Prostate gland (tissue), 2 donors: ENCODE results near the gene WSB1. TPM values are rescaled to one million over a fixed set of nuclear protein-coding genes. Genes with fewer than 3 reads are reported as not detected.

Experiments used
- DNase-seq: peaks from one replicate; pipeline ENCODE4 v3.0.0-alpha.2; 2019; ENCODE audit warnings: low spot score
- H3K27ac ChIP-seq, 2 donors: fragments of 200-600 bp; sonication (generic); 2 replicates each; pipeline ENCODE4 v1.5.1; 2017 to 2019
- H3K27me3 ChIP-seq: fragments of 200-600 bp; sonication (generic); replicated peaks from 2 replicates; pipeline ENCODE4 v1.5.1; 2019; ENCODE audit not compliant: insufficient read depth
- H3K36me3 ChIP-seq, 2 donors: fragments of 200-600 bp; sonication (generic); 1 replicate in 1 of 2; 2 replicates in 1 of 2; pipeline versions ENCODE4 v1.5.1 to v1.8.1; 2017 to 2019
- H3K4me1 ChIP-seq: fragments of 200-600 bp; sonication (generic); replicated peaks from 2 replicates; pipeline ENCODE4 v1.5.1; 2019
- H3K4me3 ChIP-seq, 2 donors: fragments of 200-600 bp; sonication (generic); 2 replicates each; pipeline ENCODE4 v1.5.1; 2017 to 2019
- H3K9me3 ChIP-seq: fragments of 200-600 bp; sonication (generic); 2 replicates; pipeline ENCODE4 v1.5.1; 2017
- CTCF ChIP-seq, 4 experiments: fragments of 200-600 bp in 2 of 4; fragments of 450-650 bp in 2 of 4; sonication (generic) in 2 of 4; IDR thresholded peaks; 1 replicate in 3 of 4; 2 replicates in 1 of 4; pipeline ENCODE4 v1.5.1; 2016 to 2019; ENCODE audit warnings: antibody characterized with exemption in 4 of 4, mild to moderate bottlenecking in 2 of 4, moderate library complexity in 2 of 4
- POLR2A ChIP-seq: fragments of 450-650 bp; IDR thresholded peaks from one replicate; pipeline ENCODE4 v1.6.1; 2016; ENCODE audit warnings: antibody characterized with exemption, mild to moderate bottlenecking
- POLR2AphosphoS5 ChIP-seq: sonication (generic); formaldehyde crosslinking; IDR thresholded peaks from one replicate; pipeline ENCODE4 v1.6.1; 2017; ENCODE audit warnings: antibody characterized with exemption
- WGBS: methylation state at CpG from one replicate; pipeline ENCODE4 v1.1.5; 2018; 5-methylcytosine and 5-hydroxymethylcytosine counted together
- intact Hi-C: fragments of 100-400 bp; cut with DNase I; formaldehyde crosslinking; loops from one replicate; pipeline ENCODE4 v1.14.2; 2022
- total RNA-seq, 2 donors: library from RNA; depleted of rRNA; stranded (reverse); fragments of >200 nt; gene quantifications; one replicate each; pipeline ENCODE4 v1.1.0, GENCODE V29; 2016

WSB1 gene
- total RNA-seq, 2 donors from 2014 or later: 45.7 to 116 TPM

GRCh38 chr17:27343977-27344607, 50.2 kb downstream of the WSB1 start:
- Histone ChIP-seq H3K27ac (no peak overlapping the region), H3K36me3 (no peaks in the 10 kb centered on the region), H3K27me3 (no peaks in the 10 kb centered on the region), H3K9me3 (no peaks in the 10 kb centered on the region), H3K4me1 (no peaks in the 10 kb centered on the region), H3K4me3 (no peak overlapping the region)
- no peak for TF ChIP-seq POLR2A
- TF ChIP-seq CTCF (IDR thresholded peaks at IDR 0.05): no peak
- no peak for TF ChIP-seq POLR2AphosphoS5
- no peak for DNase-seq
- intact Hi-C loops: no loop called here
- WGBS: 81% methylated on average over 3 of the region's 3 CpGs

GRCh38 chr17:27345141-27345904, 51.4 kb downstream of the WSB1 start:
- 31% methylated on average over 17 of the region's 17 CpGs for WGBS
- peak overlapping the region in 1 of 2 donors; percentile 8 for H3K4me3 ChIP-seq
- H3K36me3 ChIP-seq: no peaks in the 10 kb centered on the region
- H3K4me1 ChIP-seq: no peaks in the 10 kb centered on the region
- intact Hi-C loops: no loop called here
- no peaks in the 10 kb centered on the region for H3K27me3 ChIP-seq
- peak overlapping the region; percentile 73 to 78 for H3K27ac ChIP-seq
- TF ChIP-seq CTCF (IDR thresholded peaks at IDR 0.05) (no peak), POLR2A (peak; percentile 70), POLR2AphosphoS5 (peak; percentile 86)
- peak; percentile 74 for DNase-seq
- no peaks in the 10 kb centered on the region for H3K9me3 ChIP-seq

- H3K27ac ChIP-seq: no peak overlapping the region
- H3K27me3 ChIP-seq: no peaks in the 10 kb centered on the region
- no peak for TF ChIP-seq POLR2A
- TF ChIP-seq POLR2AphosphoS5: no peak
- no peak for TF ChIP-seq CTCF (IDR thresholded peaks at IDR 0.05)
- H3K36me3 ChIP-seq: no peaks in the 10 kb centered on the region
- intact Hi-C loops: no loop called here
- WGBS: 92% methylated on average over 8 of the region's 8 CpGs
- DNase-seq: no peak
- no peak overlapping the region for H3K4me3 ChIP-seq
- no peaks in the 10 kb centered on the region for H3K4me1 ChIP-seq
- no peaks in the 10 kb centered on the region for H3K9me3 ChIP-seq
These were observed 52.5 kb downstream of the WSB1 start for GRCh38 chr17:27346228-27346899.

GRCh38 chr17:27348196-27348595, 54.3 kb downstream of the WSB1 start:
- DNase-seq: no peak
- 79% methylated on average over 2 of the region's 2 CpGs for WGBS
- no peaks in the 10 kb centered on the region for H3K9me3 ChIP-seq
- H3K27me3 ChIP-seq: no peaks in the 10 kb centered on the region
- TF ChIP-seq POLR2AphosphoS5: no peak
- TF ChIP-seq POLR2A: no peak
- no peak for TF ChIP-seq CTCF (IDR thresholded peaks at IDR 0.05)
- peak overlapping the region; percentile 74 to 80 for H3K27ac ChIP-seq
- H3K36me3 ChIP-seq: no peaks in the 10 kb centered on the region
- H3K4me3 ChIP-seq: no peak overlapping the region
- intact Hi-C loops: no loop called here
- no peaks in the 10 kb centered on the region for H3K4me1 ChIP-seq
